Endothelial cell of umbilical vein (primary cell): Measurements from ENCODE around the gene FOXRED1. TPM values are rescaled to one million over a fixed set of nuclear protein-coding genes. Genes with fewer than 3 reads are reported as not detected.

Source experiments
- BruUV-seq: library from RNA; stranded (reverse); fragments of 400-500 nt; replicated peaks from 2 replicates; lab custom pipeline; 2021; lab: Mats Ljungman, UMichigan
- CTCF ChIA-PET: fragments of 300-600, 350-600 bp; sonication (Branson Sonifier 250); formaldehyde crosslinking; loops from one replicate; lab custom pipeline; 2021; ENCODE audit warnings: antibody characterized with exemption, inconsistent platforms; lab: Charles Lee
- POLR2A ChIA-PET: fragments of 300-600, 350-600 bp; sonication (Branson Sonifier 250); formaldehyde crosslinking; loops from one replicate; lab custom pipeline; 2021; ENCODE audit warnings: antibody characterized with exemption, inconsistent platforms; lab: Charles Lee
- DNase-seq: peaks from one replicate; pipeline ENCODE4 v3.0.0-alpha.2; 2011; ENCODE audit warnings: low read depth, low spot score
- FAIRE-seq: peaks from 2 replicates; lab custom pipeline; 2011; peaks lifted over from hg19 to GRCh38; lab: Jason Lieb, UNC
- H2AFZ ChIP-seq: 2 replicates; pipeline ENCODE4 v1.6.0; 2012; ENCODE audit warnings: low read depth, low read length, control low read depth, inconsistent platforms
- H3K27ac ChIP-seq: 2 replicates; pipeline ENCODE4 v1.5.1; 2011; ENCODE audit warnings: low read depth, mild to moderate bottlenecking, control low read depth, low read length, moderate library complexity; ENCODE audit not compliant: insufficient read depth
- H3K27me3 ChIP-seq, 2 experiments: 2 replicates each; pipeline versions ENCODE4 v1.6.0 to v1.6.1; 2011; ENCODE audit warnings: low read length in 2 of 2, mixed read lengths in 1 of 2; ENCODE audit not compliant: control insufficient read depth in 2 of 2, insufficient read depth in 2 of 2
- H3K36me3 ChIP-seq, 2 experiments: 2 replicates in 1 of 2; 3 replicates in 1 of 2; pipeline ENCODE4 v1.5.1; 2011; ENCODE audit warnings: low read length in 2 of 2, mild to moderate bottlenecking in 1 of 2, moderate library complexity in 1 of 2; ENCODE audit not compliant: control insufficient read depth in 2 of 2, insufficient read depth in 2 of 2; ENCODE audit errors: extremely low read depth in 1 of 2
- H3K4me1 ChIP-seq: 3 replicates; pipeline ENCODE4 v1.5.1; 2011; ENCODE audit warnings: mild to moderate bottlenecking, low read length; ENCODE audit not compliant: control insufficient read depth, insufficient read depth; ENCODE audit errors: extremely low read depth
- H3K4me2 ChIP-seq: 2 replicates; pipeline ENCODE4 v1.6.1; 2011; ENCODE audit warnings: low read length, control low read depth, mixed read lengths; ENCODE audit not compliant: insufficient read depth
- H3K4me3 ChIP-seq, 3 experiments: fragments of 200-600 bp in 1 of 3; sonication (generic), shearing (Covaris generic) in 1 of 3; replicated peaks in 1 of 3; 2 replicates each; pipeline ENCODE4 v1.5.1; 2011 to 2016; ENCODE audit warnings: control low read depth in 3 of 3, low read length in 3 of 3, mild to moderate bottlenecking in 2 of 3, inconsistent platforms in 1 of 3, low read depth in 1 of 3, moderate library complexity in 1 of 3; ENCODE audit not compliant: insufficient read depth in 1 of 3
- H3K79me2 ChIP-seq: 2 replicates; pipeline ENCODE4 v1.6.0; 2012; ENCODE audit warnings: low read length, inconsistent platforms; ENCODE audit not compliant: control insufficient read depth, insufficient read depth
- H3K9ac ChIP-seq: replicated peaks from 2 replicates; pipeline ENCODE3; 2011; ENCODE audit warnings: low read length, control low read depth; ENCODE audit not compliant: insufficient read depth; ENCODE audit errors: extremely low read depth
- H3K9me1 ChIP-seq: replicated peaks from 3 replicates; pipeline ENCODE4 v1.6.0; 2011; ENCODE audit warnings: mild to moderate bottlenecking, low read length; ENCODE audit not compliant: control insufficient read depth, insufficient read depth; ENCODE audit errors: extremely low read depth
- H3K9me3 ChIP-seq: replicated peaks from 2 replicates; pipeline ENCODE4 v1.5.1; 2012; ENCODE audit warnings: low read length, inconsistent platforms; ENCODE audit not compliant: control insufficient read depth, insufficient read depth
- H4K20me1 ChIP-seq: replicated peaks from 2 replicates; pipeline ENCODE3; 2011; ENCODE audit warnings: mild to moderate bottlenecking, low read length; ENCODE audit not compliant: control insufficient read depth, insufficient read depth; ENCODE audit errors: extremely low read depth
- EZH2 ChIP-seq: IDR thresholded peaks from 2 replicates; pipeline ENCODE4 v1.6.1; 2012; ENCODE audit warnings: borderline replicate concordance, low read depth, mild to moderate bottlenecking, moderate library complexity, low read length, inconsistent platforms; ENCODE audit not compliant: severe bottlenecking
- FOS ChIP-seq: IDR thresholded peaks from 2 replicates; pipeline ENCODE4 v1.6.1; 2011; ENCODE audit warnings: mild to moderate bottlenecking, low read length, moderate library complexity, borderline replicate concordance; ENCODE audit not compliant: insufficient read depth
- GATA2 ChIP-seq: IDR thresholded peaks from 2 replicates; pipeline ENCODE4 v1.7.0; 2011; ENCODE audit warnings: low read depth, mild to moderate bottlenecking, moderate library complexity, mixed read lengths, low read length; ENCODE audit not compliant: insufficient read length, insufficient read depth
- JUN ChIP-seq: IDR thresholded peaks from 2 replicates; pipeline ENCODE4 v1.6.1; 2011; ENCODE audit warnings: borderline replicate concordance, low read depth; ENCODE audit not compliant: insufficient read length, insufficient read depth
- MYC ChIP-seq: IDR thresholded peaks from one replicate; pipeline ENCODE4 v1.6.1; 2011; ENCODE audit warnings: mild to moderate bottlenecking, low read depth, low read length
- POLR2A ChIP-seq: IDR thresholded peaks from 2 replicates; pipeline ENCODE4 v1.6.1; 2012; ENCODE audit warnings: low read depth, mild to moderate bottlenecking, control low read depth, low read length
- POLR2AphosphoS5 ChIP-seq: IDR thresholded peaks from 2 replicates; pipeline ENCODE4 v1.6.1; 2012; ENCODE audit warnings: low read depth, mild to moderate bottlenecking, control low read depth, low read length, moderate library complexity; ENCODE audit not compliant: insufficient read depth
- dilution Hi-C: fragments of 300-500 bp; cut with MboI; formaldehyde crosslinking; loops from one replicate; pipeline ENCODE4 v1.15.0; 2019; ENCODE audit warnings: low sequenced_read_pairs; ENCODE audit not compliant: extremely low pct_ligation_motif_present
- intact Hi-C: fragments of 100-400 bp; cut with micrococcal nuclease; formaldehyde crosslinking; loops from one replicate; pipeline ENCODE4 v1.10.0; 2022
- polyA plus RNA-seq, 4 experiments: library from polyadenylated mRNA; depleted of rRNA in 3 of 4; stranded (reverse) in 3 of 4; unstranded in 1 of 4; fragments of >200 nt; gene quantifications; 2 replicates each; pipeline versions ENCODE4 v1.2.1 to v1.2.3, GENCODE V29; 2011 to 2012; ENCODE audit warnings: missing spikeins in 1 of 4
- total RNA-seq: library from RNA; stranded (reverse); gene quantifications from 2 replicates; pipeline ENCODE4 v1.2.3, GENCODE V29; 2021
- TF ChIP-seq, protein P1 (sequence below), 2 donors: IDR thresholded peaks; 1 replicate in 1 of 2; 2 replicates in 1 of 2; pipeline ENCODE4 v1.5.1; 2011; ENCODE audit warnings: low read length in 2 of 2, mild to moderate bottlenecking in 2 of 2, moderate library complexity in 2 of 2, control low read depth in 1 of 2, inconsistent platforms in 1 of 2, low read depth in 1 of 2; ENCODE audit not compliant: insufficient read depth in 1 of 2; ENCODE audit errors: extremely low read depth in 1 of 2
- TF ChIP-seq, protein P2 (sequence below): IDR thresholded peaks from 2 replicates; pipeline ENCODE4 v1.6.1; 2011; ENCODE audit not compliant: insufficient read depth, insufficient read length

Gene FOXRED1
- total and polyA plus RNA-seq, 2 donors (not counting 3 experiments of a cell fraction or from before 2014, with no cell fraction given), result 32.4 to 33.5 TPM

DNA sequence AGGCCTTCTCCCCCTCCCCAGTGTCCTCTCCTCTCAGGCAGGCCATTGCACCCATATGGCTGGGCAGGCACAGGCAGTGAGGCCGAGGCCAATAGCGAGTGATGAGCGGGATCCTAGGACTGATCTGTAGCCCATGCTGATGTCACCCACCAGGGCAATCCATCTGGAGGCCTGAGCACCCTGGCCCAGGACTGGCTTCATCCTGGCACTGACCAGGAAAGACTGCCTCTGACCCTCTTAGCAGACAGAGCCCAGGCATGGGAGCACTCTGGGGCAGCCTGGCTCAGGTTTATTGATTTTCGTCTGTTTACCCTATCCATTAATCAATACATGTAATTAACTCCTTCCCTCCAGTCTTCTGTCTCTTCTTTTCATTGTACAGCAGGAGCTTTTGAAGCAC is 8.8 kb downstream of the FOXRED1 start:
- ChIA-PET POLR2A (no interaction called here), CTCF (no interaction called here)
- no peak overlapping the region for H3K9ac ChIP-seq
- no TSS peak for BruUV-seq
- no peak for FAIRE-seq
- H4K20me1 ChIP-seq, result no peaks in the 10 kb centered on the region
- no peak for DNase-seq
- peaks cover 3 to 16% of the 10 kb centered on the region in 2 experiments for H3K36me3 ChIP-seq
- no peak overlapping the region for H3K27ac ChIP-seq
- no peak overlapping the region for H3K4me3 ChIP-seq
- no peak overlapping the region for H2AFZ ChIP-seq
- H3K27me3 ChIP-seq, result no peaks in the 10 kb centered on the region
- intact Hi-C loops (no loop called here), dilution Hi-C loops (no loop called here)
- no peaks in the 10 kb centered on the region for H3K9me3 ChIP-seq
- no peaks in the 10 kb centered on the region for H3K9me1 ChIP-seq
- TF ChIP-seq MYC (no peak), POLR2A (no peak), EZH2 (no peak), GATA2 (no peak), JUN (no peak), POLR2AphosphoS5 (no peak), FOS (no peak)
- TF ChIP-seq, protein P1, sequence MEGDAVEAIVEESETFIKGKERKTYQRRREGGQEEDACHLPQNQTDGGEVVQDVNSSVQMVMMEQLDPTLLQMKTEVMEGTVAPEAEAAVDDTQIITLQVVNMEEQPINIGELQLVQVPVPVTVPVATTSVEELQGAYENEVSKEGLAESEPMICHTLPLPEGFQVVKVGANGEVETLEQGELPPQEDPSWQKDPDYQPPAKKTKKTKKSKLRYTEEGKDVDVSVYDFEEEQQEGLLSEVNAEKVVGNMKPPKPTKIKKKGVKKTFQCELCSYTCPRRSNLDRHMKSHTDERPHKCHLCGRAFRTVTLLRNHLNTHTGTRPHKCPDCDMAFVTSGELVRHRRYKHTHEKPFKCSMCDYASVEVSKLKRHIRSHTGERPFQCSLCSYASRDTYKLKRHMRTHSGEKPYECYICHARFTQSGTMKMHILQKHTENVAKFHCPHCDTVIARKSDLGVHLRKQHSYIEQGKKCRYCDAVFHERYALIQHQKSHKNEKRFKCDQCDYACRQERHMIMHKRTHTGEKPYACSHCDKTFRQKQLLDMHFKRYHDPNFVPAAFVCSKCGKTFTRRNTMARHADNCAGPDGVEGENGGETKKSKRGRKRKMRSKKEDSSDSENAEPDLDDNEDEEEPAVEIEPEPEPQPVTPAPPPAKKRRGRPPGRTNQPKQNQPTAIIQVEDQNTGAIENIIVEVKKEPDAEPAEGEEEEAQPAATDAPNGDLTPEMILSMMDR (IDR thresholded peaks at IDR 0.05; ENCODE audit: extremely low read depth in 1 of 2, insufficient read depth in 1 of 2, low read depth in 1 of 2, low read length in 2 of 2), result no peak
- TF ChIP-seq, protein P2, sequence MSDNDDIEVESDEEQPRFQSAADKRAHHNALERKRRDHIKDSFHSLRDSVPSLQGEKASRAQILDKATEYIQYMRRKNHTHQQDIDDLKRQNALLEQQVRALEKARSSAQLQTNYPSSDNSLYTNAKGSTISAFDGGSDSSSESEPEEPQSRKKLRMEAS, result no peak
- no peak overlapping the region for H3K4me2 ChIP-seq
- H3K79me2 ChIP-seq, result no peaks in the 10 kb centered on the region
- H3K4me1 ChIP-seq, result peaks cover 7% of the 10 kb centered on the region
